SKM-1 treated with dmso at 0.1 percent for 144 hours (cell line): ENCODE results near the gene SHF.

Source experiments
- DNase-seq: peaks from one replicate; lab custom pipeline; 2025; ENCODE audit not compliant: unreplicated experiment; lab: John Stamatoyannopoulos, UW

Gene SHF

GRCh38 chr15:45130291-45131000, 57.3 kb downstream of the SHF start:
- no peak for DNase-seq

GRCh38 chr15:45129651-45130129, 58.1 kb downstream of the SHF start, which contains the start of the genes DUOX1 and DUOXA1:
Gene DUOX1 (plus strand): TSS chr15:45129994. CDS start chr15:45131967, 1,973 bp downstream.
Gene DUOXA1 (minus strand): TSS chr15:45129879. CDS start chr15:45123014, 6,865 bp downstream.
- DNase-seq = no peak

GRCh38 chr15:45128971-45129639, 58.7 kb downstream of the SHF start:
- DNase-seq = no peak

- DNase-seq = peak; percentile 20
Measured at GRCh38 chr15:45126535-45127158, 61.1 kb downstream of the SHF start.

- no peak for DNase-seq
Measured at GRCh38 chr15:45123397-45123796, 64.4 kb downstream of the SHF start.

GRCh38 chr15:45122719-45123118, 65.0 kb downstream of the SHF start:
- DNase-seq = no peak

GRCh38 chr15:45121706-45122417, 65.9 kb downstream of the SHF start:
- no peak for DNase-seq

GRCh38 chr15:45121020-45121419, 66.7 kb downstream of the SHF start:
- DNase-seq = no peak

- no peak for DNase-seq
Measured at GRCh38 chr15:45120081-45120972, 67.4 kb downstream of the SHF start.

- DNase-seq = no peak
Measured at GRCh38 chr15:45118996-45119395, 68.8 kb downstream of the SHF start.

GRCh38 chr15:45118131-45118588, 69.6 kb downstream of the SHF start:
- DNase-seq = peak; percentile 87

GRCh38 chr15:45117308-45118130, 70.2 kb downstream of the SHF start:
- DNase-seq = no peak
